RWPE2 (cell line): Measurements from ENCODE around the gene TYMP.

Experiments
- ATAC-seq: fragments of 200-7000 bp; cut with Tn5 transposase; 3 replicates; pipeline ENCODE4 v1.9.1; 2021; ENCODE audit warnings: low read depth
- DNase-seq: peaks from one replicate; pipeline ENCODE4 v3.0.0-alpha.2; 2020; ENCODE audit warnings: low spot score
- H3K27ac ChIP-seq: fragments of 450-650 bp; 2 replicates; pipeline ENCODE4 v1.5.1; 2017; ENCODE audit warnings: mild to moderate bottlenecking; ENCODE audit not compliant: poor library complexity, severe bottlenecking
- H3K27me3 ChIP-seq: fragments of 250-450 bp; sonication (Bioruptor Pico); 2 replicates; pipeline ENCODE4 v1.5.1; 2021; ENCODE audit warnings: mild to moderate bottlenecking, moderate library complexity; ENCODE audit not compliant: insufficient read depth, poor library complexity, severe bottlenecking
- H3K36me3 ChIP-seq: fragments of 250-450 bp; sonication (Bioruptor Pico); 2 replicates; pipeline ENCODE4 v1.5.1; 2020; ENCODE audit warnings: low read depth, mild to moderate bottlenecking, moderate library complexity
- H3K4me1 ChIP-seq: fragments of 250-450 bp; sonication (Bioruptor Pico); 2 replicates; pipeline ENCODE4 v1.5.1; 2021; ENCODE audit warnings: mild to moderate bottlenecking, moderate library complexity; ENCODE audit not compliant: insufficient read depth, poor library complexity, severe bottlenecking
- H3K4me3 ChIP-seq: fragments of 250-450 bp; sonication (Bioruptor Pico); 2 replicates; pipeline ENCODE4 v1.5.1; 2021; ENCODE audit warnings: mild to moderate bottlenecking, moderate library complexity; ENCODE audit not compliant: severe bottlenecking
- H3K9me3 ChIP-seq: fragments of 250-450 bp; sonication (Bioruptor Pico); 2 replicates; pipeline ENCODE4 v1.5.1; 2021; ENCODE audit warnings: mild to moderate bottlenecking, moderate library complexity; ENCODE audit not compliant: severe bottlenecking
- TF ChIP-seq, protein P1 (sequence below): fragments of 450-650 bp; IDR thresholded peaks from one replicate; pipeline ENCODE4 v1.5.1; 2017; ENCODE audit warnings: mild to moderate bottlenecking, moderate library complexity; ENCODE audit not compliant: poor library complexity, severe bottlenecking

The TYMP gene

DNA sequence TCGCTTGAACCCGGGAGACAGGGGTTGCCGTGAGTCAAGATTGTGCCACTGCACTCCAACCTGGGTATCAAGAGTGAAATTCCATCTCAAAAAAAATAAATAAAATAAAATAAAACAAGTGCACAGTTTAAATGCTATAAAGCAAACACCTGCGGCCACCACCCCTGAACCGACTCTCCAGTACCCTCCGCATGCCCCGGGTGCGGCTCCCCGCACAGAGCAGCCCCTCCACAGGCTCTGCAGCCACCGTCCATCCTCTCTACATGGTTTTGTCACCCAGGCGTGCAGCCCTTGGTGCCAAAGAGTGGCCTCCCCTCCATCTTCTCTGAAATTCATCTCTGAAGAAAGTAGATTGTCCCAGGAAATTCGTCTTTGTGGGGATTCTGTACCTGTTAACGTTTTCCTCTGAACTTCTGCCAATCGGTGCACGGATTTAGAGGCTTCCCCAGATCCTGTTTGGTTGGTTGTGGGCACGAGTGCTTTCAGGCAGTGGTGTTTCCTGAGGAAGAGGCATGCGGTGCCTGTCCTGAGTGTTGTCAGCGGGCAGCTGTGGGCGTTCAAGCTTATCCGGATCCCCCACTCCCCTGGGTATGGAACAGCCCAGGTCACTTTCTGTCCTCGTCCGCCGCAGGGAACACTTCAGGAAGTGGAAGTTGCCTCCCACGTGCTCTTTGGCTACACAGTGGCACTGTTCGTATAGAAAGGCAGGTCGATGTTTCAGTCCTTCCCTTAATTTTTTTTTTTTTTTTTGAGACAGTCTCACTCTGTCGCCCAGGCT, 39.1 kb downstream of the TYMP start:
- Histone ChIP-seq H3K4me3 (no peak overlapping the region), H3K36me3 (no peaks in the 10 kb centered on the region), H3K27ac (no peak overlapping the region), H3K27me3 (no peaks in the 10 kb centered on the region), H3K9me3 (no peaks in the 10 kb centered on the region), H3K4me1 (peaks cover 3% of the 10 kb centered on the region)
- ATAC-seq (no peak), DNase-seq (no peak)
- TF ChIP-seq, protein P1, sequence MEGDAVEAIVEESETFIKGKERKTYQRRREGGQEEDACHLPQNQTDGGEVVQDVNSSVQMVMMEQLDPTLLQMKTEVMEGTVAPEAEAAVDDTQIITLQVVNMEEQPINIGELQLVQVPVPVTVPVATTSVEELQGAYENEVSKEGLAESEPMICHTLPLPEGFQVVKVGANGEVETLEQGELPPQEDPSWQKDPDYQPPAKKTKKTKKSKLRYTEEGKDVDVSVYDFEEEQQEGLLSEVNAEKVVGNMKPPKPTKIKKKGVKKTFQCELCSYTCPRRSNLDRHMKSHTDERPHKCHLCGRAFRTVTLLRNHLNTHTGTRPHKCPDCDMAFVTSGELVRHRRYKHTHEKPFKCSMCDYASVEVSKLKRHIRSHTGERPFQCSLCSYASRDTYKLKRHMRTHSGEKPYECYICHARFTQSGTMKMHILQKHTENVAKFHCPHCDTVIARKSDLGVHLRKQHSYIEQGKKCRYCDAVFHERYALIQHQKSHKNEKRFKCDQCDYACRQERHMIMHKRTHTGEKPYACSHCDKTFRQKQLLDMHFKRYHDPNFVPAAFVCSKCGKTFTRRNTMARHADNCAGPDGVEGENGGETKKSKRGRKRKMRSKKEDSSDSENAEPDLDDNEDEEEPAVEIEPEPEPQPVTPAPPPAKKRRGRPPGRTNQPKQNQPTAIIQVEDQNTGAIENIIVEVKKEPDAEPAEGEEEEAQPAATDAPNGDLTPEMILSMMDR, result no peak

DNA sequence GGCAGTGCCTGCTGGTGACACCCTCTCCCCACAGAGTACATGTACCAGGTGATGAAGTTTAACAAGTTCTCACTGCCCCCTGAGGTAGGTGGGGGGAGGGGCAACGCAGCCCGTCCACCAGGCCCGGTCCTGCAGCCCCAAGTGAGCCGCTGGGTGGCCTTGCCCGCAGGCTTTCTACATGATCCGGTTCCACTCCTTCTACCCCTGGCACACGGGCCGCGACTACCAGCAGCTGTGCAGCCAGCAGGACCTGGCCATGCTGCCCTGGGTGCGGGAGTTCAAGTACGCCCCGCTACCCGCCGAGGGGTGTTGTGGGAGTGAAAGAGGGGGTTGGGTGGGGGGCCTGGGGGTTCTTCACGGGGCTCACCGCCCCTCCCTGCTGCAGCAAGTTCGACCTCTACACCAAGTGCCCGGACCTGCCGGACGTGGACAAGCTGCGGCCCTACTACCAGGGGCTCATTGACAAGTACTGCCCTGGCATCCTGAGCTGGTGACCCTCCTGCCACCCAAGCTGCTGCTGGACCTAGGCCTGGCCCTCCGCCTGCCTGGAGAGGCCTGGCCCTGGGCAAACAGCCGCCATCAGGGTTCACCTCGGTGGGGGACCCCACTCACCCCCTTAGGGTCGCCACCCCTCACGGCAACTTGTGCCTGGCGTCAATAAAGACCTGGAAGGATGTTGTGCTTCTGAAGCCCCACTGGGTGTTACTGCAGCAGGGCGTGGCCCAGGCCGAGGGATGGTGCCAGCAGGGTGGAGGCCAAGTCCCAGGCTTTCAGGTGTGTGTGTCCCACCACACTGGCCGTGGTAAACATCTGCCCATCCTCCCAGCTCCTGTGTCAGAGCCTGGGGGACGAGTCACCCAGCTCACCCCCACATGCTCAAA, 40.2 kb downstream of the TYMP start:
- H3K27ac ChIP-seq, result no peak overlapping the region
- peak; percentile 56 for DNase-seq
- peaks cover 3% of the 10 kb centered on the region for H3K4me1 ChIP-seq
- ATAC-seq, result no peak
- H3K36me3 ChIP-seq, result no peaks in the 10 kb centered on the region
- no peaks in the 10 kb centered on the region for H3K9me3 ChIP-seq
- no peaks in the 10 kb centered on the region for H3K27me3 ChIP-seq
- no peak overlapping the region for H3K4me3 ChIP-seq
- TF ChIP-seq, protein P1, result no peak

DNA sequence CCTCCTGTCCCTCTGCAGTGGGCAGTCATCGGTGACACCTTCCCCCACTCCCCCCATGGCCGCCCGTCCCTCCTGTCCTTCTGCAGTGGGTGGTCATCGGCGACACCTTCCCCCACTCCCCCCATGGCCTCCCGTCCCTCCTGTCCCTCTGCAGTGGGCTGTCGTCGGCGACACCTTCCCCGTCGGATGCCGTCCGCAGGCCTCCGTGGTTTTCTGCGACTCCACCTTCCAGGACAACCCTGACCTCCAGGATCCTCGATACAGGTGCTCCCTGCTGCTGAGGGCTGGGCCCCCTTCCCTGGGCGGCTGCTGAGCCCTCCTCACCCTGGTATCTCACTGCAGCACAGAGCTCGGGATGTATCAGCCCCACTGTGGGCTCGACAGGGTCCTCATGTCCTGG, 40.9 kb downstream of the TYMP start:
- DNase-seq (no peak), ATAC-seq (no peak)
- no peaks in the 10 kb centered on the region for H3K36me3 ChIP-seq
- H3K27ac ChIP-seq, result no peak overlapping the region
- TF ChIP-seq, protein P1, result no peak
- H3K27me3 ChIP-seq, result no peaks in the 10 kb centered on the region
- H3K9me3 ChIP-seq, result no peaks in the 10 kb centered on the region
- no peak overlapping the region for H3K4me3 ChIP-seq
- H3K4me1 ChIP-seq, result peaks cover 3% of the 10 kb centered on the region

DNA sequence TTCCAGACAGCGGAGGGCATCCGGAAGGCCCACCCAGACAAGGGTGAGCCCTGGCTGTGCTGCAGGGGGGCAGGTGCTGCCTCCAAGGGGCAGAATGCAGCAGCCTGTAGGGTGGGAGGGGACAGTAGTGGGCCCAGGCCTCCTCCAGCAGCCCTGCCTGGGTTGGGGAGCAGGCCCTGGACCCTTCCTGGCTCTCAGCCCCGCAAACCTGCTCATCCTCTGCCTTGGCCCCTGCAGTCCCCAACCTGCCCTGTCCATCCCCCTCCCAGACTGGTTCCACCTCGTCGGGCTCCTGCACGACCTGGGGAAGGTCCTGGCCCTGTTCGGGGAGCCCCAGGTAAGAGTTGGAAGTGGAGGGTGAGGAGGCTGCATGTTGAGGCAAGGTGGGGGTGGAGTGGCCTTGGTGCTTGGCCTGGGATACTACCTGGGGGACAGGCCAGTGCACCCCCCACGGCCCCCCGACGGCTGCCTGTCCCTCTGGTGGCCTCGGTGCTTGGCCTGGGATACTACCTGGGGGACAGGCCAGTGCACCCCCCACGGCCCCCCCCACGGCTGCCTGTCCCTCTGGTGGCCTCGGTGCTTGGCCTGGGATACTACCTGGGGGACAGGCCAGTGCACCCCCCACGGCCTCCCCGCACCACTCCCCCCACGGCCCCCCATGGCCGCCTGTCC, 41.7 kb downstream of the TYMP start:
- TF ChIP-seq, protein P1, result no peak
- no peak for ATAC-seq

More for the DNA sequence above, 41.7 kb downstream of the TYMP start:
- Histone ChIP-seq H3K4me3 (no peak overlapping the region), H3K9me3 (no peaks in the 10 kb centered on the region), H3K27me3 (no peaks in the 10 kb centered on the region), H3K36me3 (no peaks in the 10 kb centered on the region), H3K4me1 (peaks cover 3% of the 10 kb centered on the region), H3K27ac (no peak overlapping the region)
- DNase-seq, result no peak
